H1 (cell line): ENCODE results near the gene COBLL1. TPM values are rescaled to one million over a fixed set of nuclear protein-coding genes. Genes with fewer than 3 reads are reported as not detected.

ENCODE experiments used
- CTCF ChIA-PET: fragments of 300-600 bp; sonication (Branson Sonifier 250); formaldehyde crosslinking; loops from one replicate; lab custom pipeline; 2021; ENCODE audit not compliant: partially characterized antibody; lab: Charles Lee
- POLR2A ChIA-PET: fragments of 300-600 bp; sonication (Branson Sonifier 250); formaldehyde crosslinking; loops from one replicate; lab custom pipeline; 2021; ENCODE audit warnings: inconsistent platforms; ENCODE audit not compliant: partially characterized antibody; lab: Charles Lee
- DNase-seq, 2 experiments: peaks; one replicate each; pipeline versions ENCODE4 v3.0.0 to v3.0.0-alpha.2; 2010 to 2022; ENCODE audit warnings: low spot score in 2 of 2, low read depth in 1 of 2, mixed read lengths in 1 of 2
- FAIRE-seq: peaks from 2 replicates; lab custom pipeline; 2011; peaks lifted over from hg19 to GRCh38; lab: Jason Lieb, UNC
- H2AFZ ChIP-seq: 2 replicates; pipeline ENCODE4 v1.8.1; 2012; ENCODE audit warnings: low read length, inconsistent platforms
- H2AK5ac ChIP-seq: 2 replicates; pipeline ENCODE4 v1.6.1; 2013; ENCODE audit warnings: low read depth, low read length
- H2BK120ac ChIP-seq: replicated peaks from 2 replicates; pipeline ENCODE3; 2013; ENCODE audit warnings: low read depth, low read length, inconsistent platforms
- H2BK12ac ChIP-seq: 2 replicates; pipeline ENCODE4 v1.6.1; 2013; ENCODE audit warnings: low read depth, low read length
- H2BK15ac ChIP-seq: 2 replicates; pipeline ENCODE4 v1.6.1; 2013; ENCODE audit warnings: low read length
- H2BK20ac ChIP-seq: 2 replicates; pipeline ENCODE4 v1.6.1; 2013; ENCODE audit warnings: low read length
- H2BK5ac ChIP-seq: 2 replicates; pipeline ENCODE4 v1.6.1; 2013; ENCODE audit warnings: low read depth, low read length
- H3K14ac ChIP-seq: 2 replicates; pipeline ENCODE4 v1.6.1; 2013; ENCODE audit warnings: inconsistent platforms; ENCODE audit not compliant: insufficient read length
- H3K18ac ChIP-seq: 2 replicates; pipeline ENCODE4 v1.6.1; 2013; ENCODE audit warnings: low read length; ENCODE audit errors: extremely low read depth
- H3K23ac ChIP-seq: 2 replicates; pipeline ENCODE4 v1.6.1; 2013; ENCODE audit warnings: inconsistent platforms; ENCODE audit not compliant: insufficient read length
- H3K23me2 ChIP-seq: 2 replicates; pipeline ENCODE4 v1.6.1; 2013; ENCODE audit warnings: low read depth, low read length
- H3K27ac ChIP-seq: 2 replicates; pipeline ENCODE4 v1.6.1; 2011; ENCODE audit warnings: low read depth, low read length, inconsistent platforms
- H3K27me3 ChIP-seq, 4 experiments: replicated peaks in 1 of 4; 1 replicate in 1 of 4; 2 replicates in 3 of 4; pipeline versions ENCODE4 v1.6.1 to v1.8.1; 2011 to 2013; ENCODE audit warnings: low read length in 3 of 4, mild to moderate bottlenecking in 3 of 4, inconsistent platforms in 2 of 4, mixed read lengths in 2 of 4, moderate library complexity in 1 of 4; ENCODE audit not compliant: control insufficient read depth in 3 of 4, insufficient read depth in 3 of 4; ENCODE audit errors: extremely low read depth in 1 of 4
- H3K36me3 ChIP-seq, 4 experiments: 2 replicates each; pipeline versions ENCODE4 v1.6.1 to v1.8.1; 2011 to 2013; ENCODE audit warnings: mild to moderate bottlenecking in 4 of 4, low read length in 3 of 4, moderate library complexity in 2 of 4, control low read depth in 1 of 4, inconsistent platforms in 1 of 4; ENCODE audit not compliant: insufficient read depth in 4 of 4, control insufficient read depth in 2 of 4
- H3K4ac ChIP-seq: replicated peaks from 2 replicates; pipeline ENCODE3; 2013; ENCODE audit warnings: low read length, low read depth, mixed read lengths, inconsistent platforms; ENCODE audit not compliant: insufficient read length
- H3K4me1 ChIP-seq, 4 experiments: replicated peaks in 1 of 4; 1 replicate in 1 of 4; 2 replicates in 3 of 4; pipeline versions ENCODE4 v1.6.1 to v1.8.1; 2011 to 2013; ENCODE audit warnings: low read length in 3 of 4, inconsistent platforms in 2 of 4, mixed read lengths in 1 of 4; ENCODE audit not compliant: insufficient read depth in 4 of 4, control insufficient read depth in 3 of 4
- H3K4me2 ChIP-seq, 2 experiments: 2 replicates each; pipeline versions ENCODE4 v1.6.1 to v1.8.1; 2011 to 2013; ENCODE audit warnings: low read depth in 2 of 2, low read length in 2 of 2, control low read depth in 1 of 2, inconsistent platforms in 1 of 2, mild to moderate bottlenecking in 1 of 2; ENCODE audit not compliant: insufficient read depth in 1 of 2
- H3K4me3 ChIP-seq, 4 experiments: fragments of 200-600, 300-600 bp in 1 of 4; sonication (generic), shearing (Covaris generic), sonication (Bioruptor Twin) in 1 of 4; 2 replicates each; pipeline versions ENCODE4 v1.5.1 to v1.8.1; 2011 to 2016; ENCODE audit warnings: low read length in 4 of 4, low read depth in 3 of 4, control low read depth in 2 of 4, inconsistent platforms in 2 of 4, mild to moderate bottlenecking in 2 of 4, mixed read lengths in 1 of 4, moderate library complexity in 1 of 4; ENCODE audit not compliant: insufficient read depth in 2 of 4; ENCODE audit errors: extremely low read depth in 1 of 4
- H3K56ac ChIP-seq: replicated peaks from 2 replicates; pipeline ENCODE3; 2013; ENCODE audit warnings: low read depth, mild to moderate bottlenecking, mixed read lengths, low read length, inconsistent platforms; ENCODE audit not compliant: insufficient read length
- H3K79me1 ChIP-seq: 2 replicates; pipeline ENCODE4 v1.6.1; 2013; ENCODE audit warnings: low read depth, low read length, control low read depth
- H3K79me2 ChIP-seq, 2 experiments: 2 replicates each; pipeline versions ENCODE4 v1.6.1 to v1.8.1; 2012 to 2013; ENCODE audit warnings: low read length in 2 of 2, mild to moderate bottlenecking in 2 of 2, inconsistent platforms in 1 of 2; ENCODE audit not compliant: insufficient read depth in 2 of 2, control insufficient read depth in 1 of 2
- H3K9ac ChIP-seq, 4 experiments: replicated peaks in 1 of 4; 1 replicate in 1 of 4; 2 replicates in 3 of 4; pipeline versions ENCODE4 v1.6.1 to v1.8.1; 2011 to 2013; ENCODE audit warnings: low read depth in 3 of 4, low read length in 3 of 4, control low read depth in 2 of 4, mild to moderate bottlenecking in 2 of 4, moderate library complexity in 2 of 4, inconsistent platforms in 1 of 4; ENCODE audit errors: extremely low read depth in 1 of 4
- H3K9me3 ChIP-seq, 2 experiments: 2 replicates each; pipeline versions ENCODE4 v1.6.1 to v1.8.1; 2012 to 2013; ENCODE audit warnings: mild to moderate bottlenecking in 2 of 2, moderate library complexity in 2 of 2, control low read depth in 1 of 2, inconsistent platforms in 1 of 2, low read depth in 1 of 2, low read length in 1 of 2, mixed read lengths in 1 of 2; ENCODE audit not compliant: insufficient read depth in 2 of 2
- H4K20me1 ChIP-seq, 2 experiments: replicated peaks in 1 of 2; 2 replicates each; pipeline versions ENCODE3 to v1.8.1; 2011 to 2013; ENCODE audit warnings: inconsistent platforms in 2 of 2, low read length in 2 of 2, mild to moderate bottlenecking in 1 of 2; ENCODE audit not compliant: insufficient read depth in 2 of 2, control insufficient read depth in 1 of 2
- H4K5ac ChIP-seq: 2 replicates; pipeline ENCODE4 v1.6.1; 2013; ENCODE audit warnings: low read length, low read depth, mixed read lengths, inconsistent platforms; ENCODE audit not compliant: insufficient read length
- H4K8ac ChIP-seq: 2 replicates; pipeline ENCODE4 v1.8.0; 2013; ENCODE audit warnings: mild to moderate bottlenecking, moderate library complexity, low read length, inconsistent platforms; ENCODE audit not compliant: insufficient read depth; ENCODE audit errors: extremely low read depth
- H4K91ac ChIP-seq: replicated peaks from 2 replicates; pipeline ENCODE3; 2013; ENCODE audit warnings: low read length, mixed read lengths, inconsistent platforms; ENCODE audit not compliant: insufficient read length
- ATF2 ChIP-seq: IDR thresholded peaks from 2 replicates; pipeline ENCODE4 v1.6.1; 2012; ENCODE audit warnings: low read length, inconsistent platforms
- BCL11A ChIP-seq, 2 experiments: IDR thresholded peaks; one replicate each; pipeline ENCODE4 v1.6.1; 2011; ENCODE audit warnings: low read depth in 2 of 2, low read length in 2 of 2, mild to moderate bottlenecking in 2 of 2
- CBX8 ChIP-seq: fragments of 300-800, 300-1000 bp; sonication (generic); IDR thresholded peaks from 2 replicates; pipeline ENCODE4 v1.7.1; 2016; ENCODE audit warnings: low read depth, low read length, borderline replicate concordance
- CHD2 ChIP-seq: IDR thresholded peaks from 2 replicates; pipeline ENCODE4 v1.6.1; 2012; ENCODE audit warnings: low read length, improper control_type of control experiment
- EP300 ChIP-seq, 2 experiments: IDR thresholded peaks; 1 replicate in 1 of 2; 2 replicates in 1 of 2; pipeline ENCODE4 v1.6.1; 2011 to 2012; ENCODE audit warnings: low read depth in 2 of 2, low read length in 2 of 2, mild to moderate bottlenecking in 2 of 2, borderline replicate concordance in 1 of 2, inconsistent platforms in 1 of 2, moderate library complexity in 1 of 2
- GABPA ChIP-seq: IDR thresholded peaks from 2 replicates; pipeline ENCODE4 v1.6.1; 2011; ENCODE audit warnings: mild to moderate bottlenecking, low read length, moderate library complexity, borderline replicate concordance; ENCODE audit not compliant: insufficient read depth
- GTF2F1 ChIP-seq: IDR thresholded peaks from 2 replicates; pipeline ENCODE4 v1.6.1; 2012; ENCODE audit warnings: low read depth, low read length, improper control_type of control experiment, borderline replicate concordance
- POLR2A ChIP-seq, 2 experiments: IDR thresholded peaks; 1 replicate in 1 of 2; 2 replicates in 1 of 2; pipeline ENCODE4 v1.6.1; 2011; ENCODE audit warnings: low read depth in 2 of 2, low read length in 2 of 2, mild to moderate bottlenecking in 2 of 2; ENCODE audit errors: control extremely low read depth in 1 of 2
- RNF2 ChIP-seq: fragments of 200-900, 300-1000 bp; sonication (generic); IDR thresholded peaks from 2 replicates; pipeline ENCODE4 v1.7.1; 2016; ENCODE audit warnings: borderline replicate concordance, low read depth, mild to moderate bottlenecking, antibody characterized with exemption, low read length; ENCODE audit not compliant: poor library complexity, severe bottlenecking; ENCODE audit errors: missing control alignments
- SIX5 ChIP-seq: IDR thresholded peaks from 2 replicates; pipeline ENCODE4 v1.6.1; 2011; ENCODE audit warnings: mild to moderate bottlenecking, low read depth, low read length
- TAF7 ChIP-seq: optimal IDR thresholded peaks from 2 replicates; pipeline ENCODE3; 2011; ENCODE audit warnings: low read depth, mild to moderate bottlenecking, inconsistent platforms, low read length, moderate library complexity, borderline replicate concordance
- USF2 ChIP-seq: IDR thresholded peaks from 2 replicates; pipeline ENCODE4 v1.6.1; 2011; ENCODE audit warnings: low read length, improper control_type of control experiment
- polyA plus RNA-seq, 7 experiments: library from polyadenylated mRNA; depleted of rRNA in 3 of 7; stranded (reverse) in 5 of 7; unstranded in 2 of 7; fragments of >200 nt in 5 of 7; fragments of 200-250 nt in 2 of 7; gene quantifications; 1 replicate in 5 of 7; 2 replicates in 1 of 7; 4 replicates in 1 of 7; pipeline versions ENCODE4 v1.2.1 to v1.2.3, GENCODE V29; 2011 to 2013; ENCODE audit warnings: missing spikeins in 2 of 7, mixed read lengths in 2 of 7
- total RNA-seq: library from RNA; stranded (reverse); fragmentation: NEBNext Ultra II Directional; extraction: Animal tissue kit (Norgen Biotek cat#: 25700); gene quantifications from 2 replicates; pipeline ENCODE4 v1.2.1, GENCODE V29; 2021

COBLL1 gene
- total and polyA plus RNA-seq, 2 of the 8 experiments (the other 6 are each of a cell fraction or from before 2014, with no cell fraction given) = 2.2 to 6.2 TPM

DNA sequence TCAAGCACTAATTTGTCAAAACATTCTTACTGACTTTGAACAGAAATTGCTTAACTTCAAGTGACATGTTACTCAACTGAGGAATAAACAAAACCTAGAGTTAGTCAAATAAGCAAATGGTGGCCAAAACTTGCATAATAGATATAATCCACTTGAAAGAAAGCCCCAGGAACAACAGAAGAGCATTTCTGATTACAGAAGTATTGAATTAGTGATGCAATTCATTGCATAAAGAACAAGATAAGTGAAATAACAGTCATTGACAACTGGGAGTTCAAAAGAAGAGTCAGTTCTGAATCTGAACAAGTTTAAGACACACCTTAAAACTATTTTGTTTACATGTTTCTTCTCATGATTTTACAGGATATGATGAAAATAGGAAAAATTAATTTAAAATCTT lies 30.8 kb downstream of the COBLL1 start:
- H2AK5ac ChIP-seq = no peak overlapping the region
- H2BK120ac ChIP-seq = no peak overlapping the region
- H3K4me3 ChIP-seq = no peak overlapping the region
- DNase-seq = no peak
- no peak overlapping the region for H2AFZ ChIP-seq
- H4K8ac ChIP-seq = no peak overlapping the region
- H2BK5ac ChIP-seq = no peak overlapping the region
- no peaks in the 10 kb centered on the region for H3K9me3 ChIP-seq
- no peak overlapping the region for H4K5ac ChIP-seq
- H3K36me3 ChIP-seq = no peaks in the 10 kb centered on the region
- FAIRE-seq = no peak
- no peak overlapping the region for H3K18ac ChIP-seq
- ChIA-PET CTCF (interaction anchor here (0.7 kb wide), 1 partner anchor 94 kb away, joined by 3 read pairs; no protein-coding TSS in a partner anchor), POLR2A (no interaction called here)
- H3K56ac ChIP-seq = no peak overlapping the region
- H3K4ac ChIP-seq = no peak overlapping the region
- no peak overlapping the region for H2BK12ac ChIP-seq
- no peaks in the 10 kb centered on the region for H3K79me2 ChIP-seq
- no peaks in the 10 kb centered on the region for H3K27me3 ChIP-seq
- H3K14ac ChIP-seq = no peak overlapping the region
- no peak overlapping the region for H2BK15ac ChIP-seq
- H4K20me1 ChIP-seq = no peaks in the 10 kb centered on the region
- H3K4me1 ChIP-seq = no peaks in the 10 kb centered on the region
- H3K23me2 ChIP-seq = no peaks in the 10 kb centered on the region
- H3K4me2 ChIP-seq = no peak overlapping the region
- no peak overlapping the region for H3K9ac ChIP-seq
- H2BK20ac ChIP-seq = no peak overlapping the region
- H3K79me1 ChIP-seq = no peaks in the 10 kb centered on the region
- no peak overlapping the region for H3K27ac ChIP-seq
- no peak overlapping the region for H3K23ac ChIP-seq
- H4K91ac ChIP-seq = no peak overlapping the region
- TF ChIP-seq SIX5 = no peak
- TF ChIP-seq BCL11A (IDR thresholded peaks at IDR 0.05; ENCODE audit: low read depth in 2 of 2, low read length in 2 of 2) = no peak
- no peak for TF ChIP-seq USF2
- TF ChIP-seq RNF2 = no peak
- TF ChIP-seq POLR2A (IDR thresholded peaks at IDR 0.05; ENCODE audit: control extremely low read depth in 1 of 2, low read depth in 2 of 2, low read length in 2 of 2) = no peak
- no peak for TF ChIP-seq CHD2
- TF ChIP-seq EP300 (IDR thresholded peaks at IDR 0.05; ENCODE audit: borderline replicate concordance in 1 of 2, low read depth in 2 of 2, low read length in 2 of 2) = no peak
- TF ChIP-seq GABPA = no peak
- no peak for TF ChIP-seq ATF2
- TF ChIP-seq GTF2F1 = no peak
- TF ChIP-seq TAF7 = no peak
- no peak for TF ChIP-seq CBX8
